ENCODE data around the gene IQGAP2. TPM values are rescaled to one million over a fixed set of nuclear protein-coding genes. Genes with fewer than 3 reads are reported as not detected.

Gene IQGAP2
- total and polyA plus RNA-seq, 2 of the 8 experiments (the other 6 are each of a cell fraction or from before 2014, with no cell fraction given): 19.7 to 66.0 TPM

DNA sequence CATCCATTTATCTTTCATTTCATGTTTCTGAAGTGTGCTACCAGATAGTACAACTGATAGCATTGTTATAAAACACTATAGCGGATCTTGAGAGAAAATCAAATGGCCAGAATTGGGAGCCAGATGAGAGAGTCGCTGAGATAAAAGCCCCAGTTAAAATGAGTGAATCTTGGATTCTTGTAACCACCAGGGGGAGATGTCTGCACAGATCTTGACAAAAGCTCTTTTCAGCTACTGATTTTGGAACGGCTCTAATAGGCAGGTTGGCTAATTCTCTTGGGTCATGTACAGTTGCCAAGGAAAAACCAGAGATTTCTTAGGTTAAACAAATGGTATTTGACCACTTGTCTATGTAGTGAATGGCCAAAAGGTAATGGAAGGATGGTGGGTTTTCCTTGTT is 198.4 kb downstream of the IQGAP2 start:
- no peaks in the 10 kb centered on the region for H3K23me2 ChIP-seq (ENCODE audit: low read depth, low read length)
- H4K91ac ChIP-seq (replicated peaks; ENCODE audit: insufficient read length, low read length): no peak overlapping the region
- WGBS, 2 experiments (ENCODE audit: extremely low coverage in 1 of 2, insufficient coverage in 1 of 2, insufficient read length in 1 of 2, insufficient replicate concordance in 2 of 2, low coverage in 1 of 2, low lambda C conversion rate in 2 of 2, missing lambda C conversion rate in 1 of 2): 61% methylated on average over 3 of the region's 3 CpGs; no CpG with 5 or more reads in 1 of the 2 experiments
- POLR2A ChIA-PET (ENCODE audit: partially characterized antibody): no interaction called here
- no peak overlapping the region for H2BK5ac ChIP-seq (ENCODE audit: low read depth, low read length)
- no peak overlapping the region for H3K4ac ChIP-seq (replicated peaks; ENCODE audit: insufficient read length, low read depth, low read length)
- FAIRE-seq: peak; percentile 92
- no peaks in the 10 kb centered on the region for H3K79me1 ChIP-seq (ENCODE audit: low read depth, low read length)
- TF ChIP-seq KDM4A (IDR thresholded peaks at IDR 0.05; ENCODE audit: low read depth, low read length, severe bottlenecking) (no peak), RAD21 (IDR thresholded peaks at IDR 0.05 in 1 of 2, conservative IDR thresholded peaks at IDR 0.05 in 1 of 2; ENCODE audit: low read depth in 2 of 2, low read length in 2 of 2) (peak; percentile 78 to 88), CTCF (IDR thresholded peaks at IDR 0.05; ENCODE audit: control extremely low read depth in 1 of 3, insufficient read depth in 1 of 3, low read depth in 1 of 3, low read length in 3 of 3) (peak in 2 of 3 experiments; percentile 63 to 79; a peak in 3 of 4 replicates), TCF12 (IDR thresholded peaks at IDR 0.05; ENCODE audit: low read depth, low read length) (no peak)
- TF ChIP-seq, protein P1, sequence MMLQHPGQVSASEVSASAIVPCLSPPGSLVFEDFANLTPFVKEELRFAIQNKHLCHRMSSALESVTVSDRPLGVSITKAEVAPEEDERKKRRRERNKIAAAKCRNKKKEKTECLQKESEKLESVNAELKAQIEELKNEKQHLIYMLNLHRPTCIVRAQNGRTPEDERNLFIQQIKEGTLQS (IDR thresholded peaks at IDR 0.05; ENCODE audit: insufficient read depth, low read depth, low read length): no peak
- H3K4me2 ChIP-seq (ENCODE audit: insufficient read depth in 1 of 2, low read depth in 2 of 2, low read length in 2 of 2): no peak overlapping the region
- H4K5ac ChIP-seq (ENCODE audit: insufficient read length, low read depth, low read length): no peak overlapping the region
- DNase-seq (ENCODE audit: low read depth in 1 of 2, low spot score in 2 of 2): no peak
- H2BK120ac ChIP-seq (replicated peaks; ENCODE audit: low read depth, low read length): no peak overlapping the region
- H3K27me3 ChIP-seq (replicated peaks in 1 of 4; ENCODE audit: control insufficient read depth in 3 of 4, extremely low read depth in 1 of 4, insufficient read depth in 3 of 4, low read length in 3 of 4): no peaks in the 10 kb centered on the region
- H3K14ac ChIP-seq (ENCODE audit: insufficient read length): no peak overlapping the region
- H3K23ac ChIP-seq (ENCODE audit: insufficient read length): no peak overlapping the region
- H2BK12ac ChIP-seq (ENCODE audit: low read depth, low read length): no peak overlapping the region
- H2AK5ac ChIP-seq (ENCODE audit: low read depth, low read length): no peak overlapping the region
- H3K79me2 ChIP-seq (ENCODE audit: control insufficient read depth in 1 of 2, insufficient read depth in 2 of 2, low read length in 2 of 2): no peaks in the 10 kb centered on the region
- H3K4me1 ChIP-seq (replicated peaks in 1 of 4; ENCODE audit: control insufficient read depth in 3 of 4, insufficient read depth in 4 of 4, low read length in 3 of 4): no peaks in the 10 kb centered on the region
- H3K9ac ChIP-seq (replicated peaks in 1 of 4; ENCODE audit: extremely low read depth in 1 of 4, low read depth in 3 of 4, low read length in 3 of 4): no peak overlapping the region
- H2BK20ac ChIP-seq (ENCODE audit: low read length): no peak overlapping the region
- H3K36me3 ChIP-seq (ENCODE audit: control insufficient read depth in 2 of 4, insufficient read depth in 4 of 4, low read length in 3 of 4): peaks cover 0 to 5% (median 1%) of the 10 kb centered on the region in 4 experiments; a peak in 3 of 8 replicates
- no peaks in the 10 kb centered on the region for H4K20me1 ChIP-seq (replicated peaks in 1 of 2; ENCODE audit: control insufficient read depth in 1 of 2, insufficient read depth in 2 of 2, low read length in 2 of 2)
- no peak overlapping the region for H4K8ac ChIP-seq (ENCODE audit: extremely low read depth, insufficient read depth, low read length)
- no peak overlapping the region for H2AFZ ChIP-seq (ENCODE audit: low read length)
- no peaks in the 10 kb centered on the region for H3K9me3 ChIP-seq (ENCODE audit: insufficient read depth in 2 of 2, low read depth in 1 of 2, low read length in 1 of 2)
- no peak overlapping the region for H3K56ac ChIP-seq (replicated peaks; ENCODE audit: insufficient read length, low read depth, low read length)
- no peak overlapping the region for H3K27ac ChIP-seq (ENCODE audit: low read depth, low read length)
- H2BK15ac ChIP-seq (ENCODE audit: low read length): no peak overlapping the region
- no peak overlapping the region for H3K18ac ChIP-seq (ENCODE audit: extremely low read depth, low read length)
- CTCF ChIA-PET (ENCODE audit: partially characterized antibody): interaction anchor here (0.7 to 6.4 kb wide), 38 partner anchors 8 to 415 kb away, joined by 3 to 72 read pairs (median 4); no protein-coding TSS in a partner anchor
- H3K4me3 ChIP-seq (ENCODE audit: extremely low read depth in 1 of 4, insufficient read depth in 2 of 4, low read depth in 3 of 4, low read length in 4 of 4): no peak overlapping the region

Measured in H1 (cell line).